Left lung (tissue), 10 donors: ENCODE data around the gene LPAR3. TPM values are rescaled to one million over a fixed set of nuclear protein-coding genes. Genes with fewer than 3 reads are reported as not detected.

Experiments
- ATAC-seq: fragments of 200-7000 bp; cut with Tn5 transposase; one replicate; pipeline ENCODE4 v1.9.1; 2020; ENCODE audit warnings: moderate library complexity
- DNase-seq, 4 donors: peaks; one replicate each; pipeline ENCODE4 v3.0.0-alpha.2; 2013 to 2020
- H3K27ac ChIP-seq, 2 donors: fragments of 200-600 bp; sonication (generic) in 1 of 2; one replicate each; pipeline versions ENCODE4 v1.5.0 to v1.8.0; 2020 to 2021
- H3K27me3 ChIP-seq, 2 donors: fragments of 200-600 bp; sonication (generic) in 1 of 2; one replicate each; pipeline versions ENCODE4 v1.5.0 to v1.8.0; 2020 to 2021
- H3K36me3 ChIP-seq, 2 donors: fragments of 200-600 bp; sonication (generic) in 1 of 2; one replicate each; pipeline versions ENCODE4 v1.5.0 to v1.8.0; 2020 to 2021
- H3K4me1 ChIP-seq, 2 donors: fragments of 200-600 bp; one replicate each; pipeline ENCODE4 v1.8.0; 2021
- H3K4me3 ChIP-seq, 2 donors: fragments of 200-600 bp; sonication (generic) in 1 of 2; one replicate each; pipeline versions ENCODE4 v1.5.0 to v1.8.0; 2020 to 2021; ENCODE audit warnings: mild to moderate bottlenecking in 1 of 2
- H3K9me3 ChIP-seq, 2 donors: fragments of 200-600 bp; sonication (generic) in 1 of 2; one replicate each; pipeline versions ENCODE4 v1.5.0 to v1.8.0; 2020 to 2021
- CTCF ChIP-seq, 2 donors: fragments of 200-600 bp; sonication (generic) in 1 of 2; IDR thresholded peaks; one replicate each; pipeline versions ENCODE4 v1.5.0 to v1.8.0; 2021; ENCODE audit warnings: antibody characterized with exemption in 2 of 2
- intact Hi-C, 2 donors: fragments of 100-400 bp; cut with DNase I; formaldehyde crosslinking; loops; one replicate each; pipeline versions ENCODE4 v1.11.2 to v1.14.2; 2022
- polyA plus RNA-seq, 6 donors: library from polyadenylated mRNA; unstranded; fragments of 120-200 nt; gene quantifications; one replicate each; pipeline ENCODE4 v1.2.1, GENCODE V29; 2013; ENCODE audit not compliant: insufficient read length in 6 of 6
- total RNA-seq, 2 donors: library from RNA; stranded (reverse); fragmentation: NEBNext Ultra II Directional; extraction: Animal tissue kit (Norgen Biotek cat#: 25700); gene quantifications; one replicate each; pipeline ENCODE4 v1.2.1, GENCODE V29; 2021
- donor health status: DM: no; HTN: yes; CAD: no.
- donor health status: DM: no; HTN: no; CAD: no.

Gene LPAR3
- total and polyA plus RNA-seq, 8 donors, result 0.32 to 3.7 (median 1.7) TPM

DNA sequence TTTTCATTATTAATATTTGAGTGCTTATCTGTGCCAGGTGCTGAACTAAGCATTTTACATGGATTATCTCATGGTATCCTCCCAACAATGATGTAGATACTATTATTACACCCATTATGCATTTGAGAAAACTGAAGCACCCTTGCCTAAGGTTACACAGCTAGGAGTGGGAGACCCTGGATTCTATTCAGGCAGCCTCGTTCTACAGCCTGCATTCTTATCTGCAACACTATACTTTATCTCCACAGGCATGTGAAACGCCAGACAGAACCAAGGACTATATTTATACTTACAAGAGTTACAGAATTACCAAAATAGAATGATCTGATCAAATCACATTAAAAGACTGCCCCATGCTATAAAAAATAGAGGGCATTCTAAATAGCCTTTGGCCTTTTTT lies 22.4 kb downstream of the LPAR3 start:
- no peaks in the 10 kb centered on the region for H3K4me1 ChIP-seq
- intact Hi-C loops, result no loop called here
- DNase-seq (no peak), ATAC-seq (no peak)
- no peak for TF ChIP-seq CTCF (IDR thresholded peaks at IDR 0.05)
- H3K36me3 ChIP-seq, result no peaks in the 10 kb centered on the region
- no peak overlapping the region for H3K27ac ChIP-seq
- no peaks in the 10 kb centered on the region for H3K9me3 ChIP-seq
- H3K4me3 ChIP-seq, result no peak overlapping the region
- peaks cover 0 to 8% of the 10 kb centered on the region in 2 donors for H3K27me3 ChIP-seq

DNA sequence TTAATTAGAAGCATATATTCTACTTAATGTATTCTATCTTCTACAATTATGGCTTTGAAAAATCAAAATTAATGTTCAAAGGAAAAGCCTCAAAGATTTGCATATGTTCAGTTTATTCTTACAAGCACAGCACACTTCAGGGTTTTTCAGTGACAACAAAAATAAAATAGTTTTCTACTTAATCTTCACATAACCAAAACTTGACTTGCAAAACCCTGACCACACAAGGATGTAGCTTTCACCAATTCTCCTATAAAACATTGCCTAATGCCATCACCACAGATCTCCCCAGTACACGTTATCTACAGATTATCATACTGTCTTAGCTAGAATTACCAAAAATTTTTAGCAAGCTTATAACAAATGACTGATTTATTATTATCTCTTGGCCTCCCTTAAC lies 23.3 kb downstream of the LPAR3 start:
- no peaks in the 10 kb centered on the region for H3K9me3 ChIP-seq
- no peaks in the 10 kb centered on the region for H3K4me1 ChIP-seq
- TF ChIP-seq CTCF (IDR thresholded peaks at IDR 0.05), result no peak
- H3K27me3 ChIP-seq, result peaks cover 0 to 4% of the 10 kb centered on the region in 2 donors
- ATAC-seq (no peak), DNase-seq (no peak)
- H3K4me3 ChIP-seq, result no peak overlapping the region
- intact Hi-C loops, result no loop called here
- no peak overlapping the region for H3K27ac ChIP-seq
- no peaks in the 10 kb centered on the region for H3K36me3 ChIP-seq

GRCh38 chr1:84862810-84863251 lies 30.2 kb downstream of the LPAR3 start:
- Histone ChIP-seq H3K4me1 (no peaks in the 10 kb centered on the region), H3K27me3 (no peaks in the 10 kb centered on the region), H3K27ac (no peak overlapping the region), H3K4me3 (no peak overlapping the region), H3K9me3 (no peaks in the 10 kb centered on the region), H3K36me3 (no peaks in the 10 kb centered on the region)
- no peak for TF ChIP-seq CTCF (IDR thresholded peaks at IDR 0.05)
- DNase-seq (no peak), ATAC-seq (no peak)
- intact Hi-C loops, result no loop called here

DNA sequence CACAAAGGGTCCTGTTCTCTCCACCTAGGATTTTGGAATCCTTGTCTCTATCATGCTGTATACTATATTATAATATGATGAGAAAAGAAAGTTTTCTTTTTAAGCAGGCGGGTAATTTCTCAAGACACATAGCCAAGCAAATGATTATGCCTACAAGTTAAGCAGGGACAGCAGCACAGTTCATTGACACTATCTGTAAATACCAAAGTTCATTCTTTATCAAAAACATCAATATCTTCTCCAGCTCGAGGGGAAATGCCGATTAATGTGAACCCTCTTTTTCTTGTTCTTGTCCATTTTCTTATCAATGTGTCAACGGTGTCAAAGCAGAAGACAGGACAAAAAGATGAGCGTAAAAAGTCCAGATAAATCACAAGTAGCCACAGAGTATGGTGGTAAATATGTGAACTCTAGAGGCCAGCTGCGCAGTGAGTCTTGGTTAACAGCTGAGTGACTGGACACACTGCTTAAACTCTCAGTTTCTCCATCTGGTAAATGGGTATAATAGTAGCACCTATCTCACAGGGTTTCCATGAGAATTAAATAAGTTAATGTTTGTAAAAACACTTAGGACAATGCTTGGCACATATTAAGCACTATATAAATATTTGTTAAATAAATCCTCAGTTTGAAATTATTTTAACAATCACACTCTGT lies 30.9 kb downstream of the LPAR3 start:
- intact Hi-C loops, result no loop called here
- Histone ChIP-seq H3K4me3 (no peak overlapping the region), H3K27ac (no peak overlapping the region), H3K36me3 (no peaks in the 10 kb centered on the region), H3K27me3 (no peaks in the 10 kb centered on the region), H3K4me1 (no peaks in the 10 kb centered on the region), H3K9me3 (no peaks in the 10 kb centered on the region)
- DNase-seq (no peak), ATAC-seq (no peak)
- no peak for TF ChIP-seq CTCF (IDR thresholded peaks at IDR 0.05)

DNA sequence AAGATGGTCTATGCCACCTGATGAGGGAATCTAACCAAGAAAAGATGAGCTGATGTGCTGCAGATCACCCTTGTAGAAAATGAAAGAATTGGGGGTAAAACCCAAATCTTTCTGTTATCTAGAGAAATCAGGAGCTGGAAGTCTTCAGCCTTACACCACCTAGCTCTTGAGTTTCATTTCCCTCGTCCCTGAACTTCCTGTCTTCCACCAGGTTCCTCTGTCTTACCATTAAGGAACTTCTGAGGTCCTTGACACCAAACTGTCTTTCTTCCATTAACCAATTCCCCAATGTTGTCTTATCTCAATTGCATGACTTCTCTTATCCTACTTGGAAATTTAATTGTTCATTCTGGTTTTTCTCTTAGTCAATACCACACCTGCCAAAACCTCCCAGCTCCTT lies 31.5 kb downstream of the LPAR3 start:
- intact Hi-C loops, result no loop called here
- no peak overlapping the region for H3K27ac ChIP-seq
- H3K4me1 ChIP-seq, result no peaks in the 10 kb centered on the region
- H3K27me3 ChIP-seq, result no peaks in the 10 kb centered on the region
- no peaks in the 10 kb centered on the region for H3K36me3 ChIP-seq
- no peak for TF ChIP-seq CTCF (IDR thresholded peaks at IDR 0.05)
- DNase-seq (no peak), ATAC-seq (no peak)
- no peak overlapping the region for H3K4me3 ChIP-seq
- no peaks in the 10 kb centered on the region for H3K9me3 ChIP-seq
